CD4-positive, alpha-beta T cell treated with Interleukin-17A for 4 hours (primary cell): Measurements from ENCODE around the gene CDH18.

Experiments
- DNase-seq: peaks from one replicate; pipeline ENCODE4 v3.0.0-alpha.2; 2020; ENCODE audit warnings: mixed read lengths

CDH18 gene

DNA sequence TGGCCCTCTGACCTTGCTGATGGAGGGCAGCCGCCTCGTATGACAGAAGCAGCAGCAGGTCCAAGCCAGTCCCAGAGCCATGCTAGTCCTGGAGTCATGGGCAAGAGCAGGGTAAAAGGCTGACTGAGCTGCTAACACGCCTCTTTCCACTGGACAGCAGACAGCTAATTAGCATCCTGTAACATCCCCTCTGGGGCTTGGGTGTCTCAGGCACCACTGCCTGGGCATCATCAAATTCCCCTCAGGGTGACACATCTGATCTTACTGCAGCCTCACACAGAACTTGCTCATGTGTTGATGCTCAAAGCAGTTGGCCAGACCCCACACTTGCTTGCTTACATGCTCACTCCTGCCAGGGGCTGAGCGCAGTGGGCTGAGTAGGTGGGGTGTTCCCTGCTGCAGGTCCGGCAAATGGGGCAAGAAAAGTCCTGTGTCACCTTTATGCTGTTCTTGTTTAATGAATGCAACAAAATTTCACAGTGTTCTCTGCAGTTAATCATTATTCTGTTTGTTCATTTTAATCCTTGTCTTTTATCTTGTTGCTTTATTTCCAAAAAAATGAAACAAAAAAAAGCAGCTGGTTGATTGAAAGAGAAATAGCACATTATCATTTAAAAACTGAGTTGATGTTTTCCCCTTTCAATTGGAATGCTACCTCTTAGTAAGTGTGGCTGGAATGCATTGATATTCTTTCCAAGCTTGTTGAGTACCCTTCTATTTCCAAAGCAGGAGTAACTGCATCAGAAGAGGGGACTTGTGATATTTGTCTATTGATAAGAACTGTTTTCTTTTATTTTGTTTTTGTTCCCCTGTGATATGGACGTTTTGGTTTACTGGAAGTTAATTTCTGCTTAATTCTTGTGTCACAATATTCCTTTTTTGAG, 254.1 kb downstream of the CDH18 start:
- no peak for DNase-seq

DNA sequence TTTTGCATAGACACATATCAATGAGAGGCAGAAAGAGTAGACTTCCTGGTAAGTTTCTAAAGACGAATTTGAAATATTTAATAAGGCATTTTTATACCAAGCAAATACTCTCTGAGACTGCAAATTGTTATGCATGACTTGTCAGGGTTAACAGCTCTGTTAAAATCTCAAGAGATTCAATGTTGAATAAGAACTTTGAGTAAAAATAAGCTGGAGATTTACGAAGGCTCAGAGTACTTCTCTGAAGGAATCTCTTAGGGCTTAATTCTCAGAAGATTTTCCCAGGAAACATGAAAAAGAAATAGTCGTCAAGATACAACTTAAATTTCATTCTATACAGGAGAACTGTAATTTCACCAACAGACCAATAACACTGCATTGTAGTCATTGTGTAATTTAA, 259.4 kb downstream of the CDH18 start:
- no peak for DNase-seq

DNA sequence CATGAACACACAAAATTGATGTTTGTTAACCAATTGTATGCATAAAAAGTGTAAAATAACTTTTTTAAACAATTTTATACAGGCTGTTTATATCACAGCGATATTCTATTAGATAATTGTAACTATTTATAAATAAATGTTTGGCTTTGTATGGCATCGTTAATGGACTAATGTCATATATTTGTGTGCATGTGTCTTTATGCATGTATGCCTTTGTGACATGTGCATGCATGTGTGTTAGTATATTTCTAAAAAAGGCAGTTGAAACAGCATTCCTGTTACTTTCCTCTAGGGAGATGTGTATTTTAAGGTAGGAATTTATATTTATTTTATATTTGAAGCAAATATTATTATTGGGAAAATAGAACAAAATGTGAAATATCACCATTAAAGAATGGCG, 268.9 kb downstream of the CDH18 start:
- DNase-seq, result no peak

DNA sequence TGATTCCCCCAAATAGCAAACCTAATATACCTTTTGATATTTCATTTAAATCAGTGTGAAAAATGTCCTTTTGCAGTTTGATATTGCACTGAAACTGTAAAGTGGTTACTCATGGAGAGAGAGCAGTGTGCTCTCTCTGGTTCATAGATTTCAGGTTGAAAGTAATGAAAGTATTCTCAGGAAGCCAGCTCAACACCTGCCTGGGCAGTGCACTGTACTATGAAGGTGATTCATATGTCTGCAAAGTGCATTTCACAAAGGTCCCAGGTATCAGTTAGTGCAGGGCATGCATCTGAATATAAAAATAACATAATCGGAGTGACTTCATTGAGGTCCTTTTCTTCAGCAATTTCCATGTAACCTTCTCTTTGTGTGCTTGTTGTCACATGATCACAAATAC, 274.3 kb downstream of the CDH18 start:
- DNase-seq, result no peak

DNA sequence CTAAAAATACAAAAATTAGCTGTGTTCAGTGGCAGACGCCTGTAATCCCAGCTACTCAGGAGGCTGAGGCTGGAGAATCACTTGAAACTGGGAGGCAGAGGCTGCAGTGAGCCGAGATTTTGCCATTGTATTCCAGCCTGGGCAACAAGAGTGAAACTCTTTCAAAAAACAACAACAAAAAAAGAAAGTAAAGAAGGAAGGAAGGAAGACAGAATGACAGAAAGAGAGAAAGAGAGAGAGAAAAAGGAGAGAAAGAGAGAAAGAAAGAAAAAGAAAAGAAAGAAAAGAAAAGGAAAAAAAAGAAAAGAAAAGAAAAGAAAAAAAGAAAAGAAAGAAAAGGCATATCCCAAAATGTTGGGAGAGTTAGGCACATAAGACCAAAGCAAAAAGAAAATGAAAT, 278.6 kb downstream of the CDH18 start:
- DNase-seq, result no peak

DNA sequence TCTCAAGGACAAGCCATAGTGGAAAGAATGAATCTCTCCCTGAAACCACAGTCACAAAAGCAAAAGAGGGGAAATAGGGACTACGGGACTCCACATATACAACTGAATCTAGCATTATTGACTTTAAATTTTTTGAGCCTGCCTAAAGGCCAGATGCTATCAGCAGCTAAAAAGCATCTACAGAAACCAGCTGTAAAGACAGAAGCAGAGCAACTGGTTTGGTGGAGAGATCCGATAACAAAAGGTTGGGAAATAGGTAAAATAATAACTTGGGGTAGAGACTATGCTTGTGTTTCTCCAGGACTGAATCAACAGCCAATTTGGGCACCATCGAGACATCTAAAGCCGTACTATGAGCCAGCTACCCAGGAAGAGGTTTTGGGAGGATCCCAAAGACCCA, 281.2 kb downstream of the CDH18 start:
- DNase-seq, result no peak

DNA sequence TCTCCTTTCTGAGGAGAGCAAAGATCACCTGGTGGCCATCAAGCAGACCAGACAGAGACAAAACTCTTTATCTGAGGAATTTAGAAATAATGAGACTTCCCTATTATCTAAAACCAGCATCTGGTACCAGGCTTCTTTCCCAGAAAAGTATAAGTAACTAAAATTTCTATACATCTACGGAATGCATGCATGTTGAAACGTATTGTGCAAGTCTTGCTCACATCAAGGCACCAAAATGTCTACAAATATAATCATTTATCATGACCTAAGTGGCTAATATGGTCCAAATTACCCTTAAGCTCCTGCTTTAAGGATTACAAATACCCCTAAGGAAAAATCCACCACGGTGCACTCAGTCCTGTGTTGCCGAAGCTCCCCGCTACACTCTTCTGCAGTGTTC, 286.3 kb downstream of the CDH18 start:
- no peak for DNase-seq

DNA sequence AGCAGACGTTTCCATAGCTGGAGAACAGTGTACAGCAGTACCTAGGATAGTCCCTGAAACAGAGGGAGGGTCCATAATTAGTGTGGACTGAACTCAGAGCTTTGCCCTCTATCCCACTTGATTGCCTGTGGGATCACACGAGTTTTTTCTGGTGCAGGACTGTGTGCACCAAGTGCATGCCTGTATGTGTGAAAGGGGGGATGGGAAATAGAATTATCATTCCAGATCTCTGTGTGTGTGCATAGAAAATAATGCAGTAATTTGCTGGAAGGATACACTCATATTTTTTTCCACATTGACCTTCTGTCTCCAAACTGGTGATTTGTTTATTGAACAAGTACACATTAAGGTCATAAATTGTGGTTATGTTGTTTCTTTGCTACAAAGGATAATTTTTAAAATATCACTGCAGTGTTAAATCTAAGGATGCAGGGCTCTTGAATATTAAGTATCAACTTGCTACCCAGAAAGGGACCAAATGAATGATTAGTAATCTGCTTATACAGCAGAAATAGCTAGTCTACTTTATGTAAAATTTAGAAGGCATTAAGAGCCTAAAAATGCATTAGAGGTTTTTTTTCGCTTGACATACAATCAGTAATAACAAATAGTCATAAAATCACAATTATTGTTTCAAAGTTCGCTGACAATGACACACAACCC, 292.9 kb downstream of the CDH18 start:
- no peak for DNase-seq

DNA sequence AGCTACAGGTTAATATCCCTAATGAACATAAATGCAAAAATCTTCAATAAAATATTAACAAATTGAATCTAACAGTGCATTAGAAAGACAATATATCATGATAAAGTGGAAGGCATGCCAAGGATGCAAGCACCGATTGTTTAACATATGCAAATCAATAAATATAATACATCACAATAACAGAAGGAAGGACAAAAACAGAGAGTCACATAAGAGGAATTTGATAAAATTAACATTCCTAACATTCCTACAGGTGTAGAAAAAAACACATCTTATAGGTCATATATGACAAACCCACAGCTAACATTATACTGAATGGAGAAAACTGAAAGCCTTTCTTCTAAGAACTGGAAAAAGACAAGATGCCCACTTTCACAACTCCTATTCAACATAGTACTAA, 297.0 kb downstream of the CDH18 start:
- no peak for DNase-seq

DNA sequence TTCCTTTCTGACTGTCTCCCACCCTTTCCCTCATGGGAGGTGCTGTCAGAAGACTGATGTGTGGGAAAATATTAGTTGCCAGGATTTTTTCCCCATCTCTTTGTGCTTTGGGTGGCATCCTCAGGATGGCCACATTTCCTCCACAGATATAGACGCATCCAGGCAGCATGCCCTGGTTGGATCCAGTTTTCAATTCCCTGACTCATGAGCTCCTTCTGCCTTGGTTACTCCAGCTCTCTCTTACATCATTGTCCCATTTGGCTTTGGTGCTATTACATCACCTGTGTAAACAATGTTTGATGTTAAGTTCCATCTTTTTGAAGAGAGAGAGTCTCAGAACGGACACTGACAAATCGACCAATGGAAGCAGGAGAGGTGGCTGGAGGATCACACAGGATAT, 302.5 kb downstream of the CDH18 start:
- no peak for DNase-seq

DNA sequence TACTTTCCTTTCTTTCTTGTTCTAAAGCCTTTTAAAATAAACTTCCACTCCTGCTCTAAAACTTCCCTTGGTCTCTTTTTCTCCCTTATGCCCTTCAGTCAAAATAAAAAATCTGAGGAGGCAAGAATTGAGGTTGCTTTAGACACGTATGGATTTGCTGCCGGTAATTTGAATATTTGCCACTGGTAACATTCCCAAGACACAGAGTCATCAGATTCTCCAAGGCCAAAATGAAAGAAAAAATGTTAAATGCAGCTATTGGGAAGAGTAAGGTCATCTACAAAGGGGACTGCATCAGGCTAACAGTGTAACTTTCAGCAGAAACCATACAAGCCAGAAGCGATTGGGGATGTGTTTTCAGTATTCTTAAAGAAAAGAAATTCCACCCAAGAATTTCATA, 311.1 kb downstream of the CDH18 start:
- no peak for DNase-seq

DNA sequence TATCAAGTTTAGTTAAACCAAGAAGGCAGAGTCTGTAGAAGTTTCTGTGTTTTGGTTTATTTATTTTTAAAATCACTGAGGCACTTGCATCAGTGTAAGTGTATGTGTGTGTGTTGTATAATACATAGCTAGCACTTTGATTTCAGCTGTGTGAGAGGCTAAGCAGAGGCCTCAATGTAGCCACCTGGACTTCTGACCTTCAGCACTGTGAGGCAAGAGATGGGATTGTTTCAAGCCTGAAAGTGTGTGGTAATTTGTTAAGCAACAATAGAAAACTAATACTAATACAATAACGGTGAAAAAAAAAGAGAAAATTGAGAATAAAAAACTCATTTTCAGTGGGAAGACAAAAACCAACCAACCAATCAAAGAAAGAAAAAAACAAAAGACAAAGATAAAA, 327.3 kb downstream of the CDH18 start:
- no peak for DNase-seq

DNA sequence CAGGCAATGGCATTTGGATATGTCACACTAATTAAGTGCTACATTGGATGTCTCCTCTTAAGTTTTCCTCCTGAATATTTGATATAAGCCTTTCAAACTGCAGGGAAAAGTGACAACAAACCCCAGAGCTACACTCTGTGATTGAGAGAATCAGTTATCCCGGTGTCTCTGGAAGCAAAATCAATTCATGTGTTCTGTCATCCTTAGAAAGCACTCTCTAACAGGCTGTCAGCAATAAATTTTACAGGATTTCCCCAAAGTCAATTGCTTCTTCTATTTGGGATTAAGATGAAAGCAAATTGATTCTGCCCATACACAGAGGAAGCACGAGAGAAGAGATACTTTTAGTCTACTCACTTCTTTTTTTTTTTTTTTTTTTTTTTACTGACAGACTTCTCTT, 332.4 kb downstream of the CDH18 start:
- no peak for DNase-seq

DNA sequence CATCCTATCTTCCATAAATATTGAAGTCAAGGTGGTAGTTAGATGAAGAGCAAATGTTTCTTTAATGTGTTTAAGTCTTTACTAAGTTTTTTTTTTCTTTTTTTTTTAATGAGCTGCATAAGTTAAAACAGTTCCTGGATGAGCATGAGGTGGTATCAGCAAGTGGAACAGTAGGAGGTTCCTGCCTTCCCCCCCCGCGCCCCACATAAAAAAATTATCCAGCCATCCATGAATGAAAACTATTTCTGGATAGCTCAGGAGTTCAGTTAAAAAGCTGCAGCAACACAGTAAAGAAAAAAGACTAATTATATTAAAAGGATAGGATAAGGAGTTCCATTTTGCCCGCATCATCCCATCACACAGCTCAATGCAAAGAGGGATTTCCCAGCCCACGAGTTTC, 349.5 kb downstream of the CDH18 start:
- no peak for DNase-seq

DNA sequence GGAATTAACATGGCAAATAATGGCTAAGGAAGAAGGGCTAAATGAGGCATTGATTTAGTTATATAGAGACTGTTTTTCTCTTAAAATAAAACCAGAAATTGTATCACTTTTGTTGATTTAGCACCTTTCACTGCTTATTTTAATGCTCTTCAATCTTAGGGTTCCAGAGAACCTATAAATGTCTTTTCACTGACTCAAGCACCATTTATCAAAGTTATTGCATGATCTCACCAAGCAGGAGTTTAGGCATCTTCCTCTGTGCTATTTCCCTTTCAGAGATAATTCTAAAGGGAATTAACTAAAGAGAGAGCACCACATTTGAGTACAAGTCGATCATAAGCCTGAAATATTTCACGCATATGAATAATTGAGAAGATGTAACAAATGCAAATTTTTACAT, 357.1 kb downstream of the CDH18 start:
- DNase-seq, result no peak

DNA sequence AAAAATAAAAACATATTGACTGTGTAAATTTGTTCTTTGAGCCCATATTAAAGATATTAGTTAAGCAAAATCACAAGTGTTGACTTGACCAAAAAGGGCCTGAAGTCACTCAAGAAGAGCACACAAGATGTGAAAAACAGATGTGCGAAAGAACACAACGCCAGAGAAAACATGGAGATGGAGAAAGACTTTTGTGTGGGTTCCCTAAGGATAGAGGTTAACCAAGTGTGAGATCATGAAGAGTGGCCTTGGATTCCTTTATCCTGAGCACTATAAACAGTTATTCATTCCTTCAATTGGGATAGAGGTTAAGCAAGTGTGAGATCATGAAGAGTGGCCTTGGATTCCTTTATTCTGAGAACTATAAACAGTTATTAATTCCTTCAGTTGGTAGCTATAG, 361.8 kb downstream of the CDH18 start:
- no peak for DNase-seq

DNA sequence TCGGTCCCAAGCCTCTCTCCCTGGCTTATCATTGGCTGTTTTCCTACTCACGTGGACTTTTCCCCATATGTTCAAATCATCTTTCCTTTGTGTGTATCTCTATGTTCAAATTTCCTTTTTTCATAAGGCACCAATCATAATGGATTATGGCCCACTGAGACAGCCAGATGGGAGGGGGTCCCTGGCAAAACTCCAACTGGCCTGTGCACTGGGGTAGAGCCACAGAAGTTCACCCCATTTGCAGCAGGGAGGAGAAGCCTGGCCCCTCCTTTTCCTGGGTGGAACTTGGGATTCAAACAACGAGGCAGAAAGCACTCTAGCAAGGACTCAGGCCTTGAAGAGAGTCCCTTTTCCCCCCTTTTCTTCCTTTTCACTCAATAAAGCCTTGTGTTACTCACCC, 362.4 kb downstream of the CDH18 start:
- no peak for DNase-seq

DNA sequence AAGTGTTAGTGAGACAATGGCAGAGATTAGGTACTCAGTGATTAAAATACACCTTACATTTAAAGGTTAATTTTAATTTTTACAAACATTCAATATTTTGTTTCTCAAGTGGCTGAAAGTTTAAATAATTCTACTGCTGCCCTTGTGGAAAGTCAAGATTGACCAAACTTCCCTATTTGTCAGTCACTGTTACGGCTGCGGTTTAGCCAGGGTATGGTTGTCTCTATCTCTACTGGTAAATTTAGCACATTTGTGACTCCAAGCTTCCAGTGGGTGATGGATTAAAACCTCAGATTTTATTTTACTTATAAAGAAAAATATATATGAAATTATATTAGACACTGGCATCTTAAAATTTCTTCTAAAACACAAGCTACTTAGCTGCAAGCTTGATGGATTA, 368.4 kb downstream of the CDH18 start:
- no peak for DNase-seq

DNA sequence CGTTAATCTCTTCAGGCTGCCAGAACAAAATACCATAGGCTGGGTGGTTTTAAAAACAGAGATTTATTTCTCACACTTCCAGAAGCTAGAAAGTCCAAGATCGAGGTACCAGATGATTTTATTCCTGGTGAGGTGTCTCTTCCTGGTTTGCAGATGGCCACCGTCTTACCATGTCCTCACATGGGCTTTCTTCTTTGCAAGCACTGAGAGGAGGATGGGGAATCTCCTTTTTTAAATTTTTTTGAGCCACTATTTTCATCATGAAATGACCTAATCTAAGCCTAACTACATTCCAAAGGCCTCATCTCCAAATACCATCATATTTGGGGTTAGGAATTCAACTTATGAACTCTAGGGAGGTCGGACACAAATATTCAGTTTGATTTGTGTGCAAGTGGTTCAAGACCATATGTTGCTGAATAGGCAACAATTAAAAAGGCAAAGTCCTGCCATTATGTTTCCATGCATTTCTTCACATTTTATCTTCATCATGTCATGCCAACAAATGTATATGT, 371.2 kb downstream of the CDH18 start:
- no peak for DNase-seq

DNA sequence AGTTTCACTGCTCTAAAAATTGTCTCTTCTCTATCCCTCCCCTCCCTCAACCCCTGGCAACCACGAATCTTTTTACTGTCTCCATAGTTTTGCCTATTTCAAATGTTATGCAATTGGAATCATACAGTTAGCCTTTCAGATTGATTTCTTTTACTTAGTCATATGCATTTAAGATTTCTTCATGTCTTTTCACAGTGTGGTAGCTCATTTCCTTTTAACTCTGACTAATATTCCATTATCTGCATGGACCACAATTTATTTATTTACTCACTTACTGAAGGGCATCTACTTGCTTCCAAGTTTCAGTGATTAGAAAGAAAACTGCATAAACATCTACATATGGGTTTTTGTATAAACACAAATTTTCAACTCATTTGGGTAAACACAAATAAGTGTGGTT, 372.3 kb downstream of the CDH18 start:
- no peak for DNase-seq

DNA sequence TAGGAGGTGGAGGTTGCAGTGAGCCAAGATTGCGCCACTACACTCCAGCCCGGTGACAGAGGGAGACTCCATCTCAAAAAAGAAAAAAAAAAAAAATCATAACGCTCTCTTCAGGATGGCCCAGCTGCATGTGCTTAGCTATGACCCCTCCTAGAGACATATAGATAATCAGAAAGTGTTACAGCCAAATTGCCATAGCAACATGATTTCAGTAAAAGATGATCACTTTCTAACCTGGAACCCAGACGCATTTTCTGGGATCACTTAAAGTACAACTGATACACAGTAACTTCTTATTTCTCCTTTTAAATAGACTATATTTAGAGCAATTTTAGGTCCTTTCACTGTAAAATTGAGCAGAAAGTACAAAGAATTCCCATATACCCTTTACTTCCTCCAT, 372.9 kb downstream of the CDH18 start:
- DNase-seq, result no peak

DNA sequence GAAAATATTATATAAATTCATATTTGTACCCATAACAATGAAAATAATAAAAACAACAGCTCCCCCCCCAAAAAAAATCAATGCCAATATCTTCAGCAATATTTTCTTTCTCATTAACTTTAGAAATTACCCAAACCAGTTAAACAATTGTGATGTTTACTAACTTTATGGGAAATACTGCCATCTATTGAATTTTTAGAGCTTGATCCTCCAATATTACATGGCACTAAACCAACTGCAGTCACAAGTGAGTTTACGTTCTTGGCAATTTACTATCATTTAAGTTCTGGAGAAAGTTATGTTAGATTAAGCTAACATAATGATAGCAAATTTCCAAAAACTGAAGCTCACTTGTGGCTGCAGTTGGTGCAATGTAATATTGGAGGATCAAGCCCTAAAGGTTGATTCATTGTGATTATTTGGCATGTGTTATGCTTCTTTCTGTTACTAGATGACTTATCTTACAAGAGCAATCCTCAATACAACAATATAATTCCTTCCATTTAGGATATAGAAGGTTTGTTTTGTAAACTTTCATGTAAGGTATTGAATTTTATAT, 379.5 kb downstream of the CDH18 start:
- no peak for DNase-seq

DNA sequence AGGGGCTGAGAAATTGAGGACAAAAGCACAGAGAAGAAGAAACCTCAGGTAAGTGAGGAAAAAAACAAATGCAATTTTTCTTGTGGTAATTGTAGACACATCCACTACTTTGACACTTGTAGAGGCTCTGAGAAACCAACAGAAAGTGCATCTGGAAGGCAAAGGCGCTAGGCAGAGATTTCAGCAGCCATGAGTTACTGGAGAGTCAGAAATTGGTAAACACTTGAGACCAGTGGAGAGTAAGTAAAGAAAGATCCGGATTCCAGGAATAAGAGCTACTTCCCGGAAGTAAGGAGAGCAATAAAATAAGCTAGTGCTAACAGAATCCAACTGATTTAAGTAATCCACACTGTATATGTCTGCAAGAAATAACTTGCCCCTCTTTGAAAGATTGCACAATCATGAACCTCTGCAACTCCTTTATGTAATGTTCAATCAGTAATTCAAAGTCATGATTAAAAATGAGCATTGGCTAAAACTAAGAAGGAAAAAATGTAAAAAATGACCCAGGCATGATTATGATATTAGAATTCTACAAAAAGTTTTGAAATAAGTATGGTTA, 382.1 kb downstream of the CDH18 start:
- no peak for DNase-seq

DNA sequence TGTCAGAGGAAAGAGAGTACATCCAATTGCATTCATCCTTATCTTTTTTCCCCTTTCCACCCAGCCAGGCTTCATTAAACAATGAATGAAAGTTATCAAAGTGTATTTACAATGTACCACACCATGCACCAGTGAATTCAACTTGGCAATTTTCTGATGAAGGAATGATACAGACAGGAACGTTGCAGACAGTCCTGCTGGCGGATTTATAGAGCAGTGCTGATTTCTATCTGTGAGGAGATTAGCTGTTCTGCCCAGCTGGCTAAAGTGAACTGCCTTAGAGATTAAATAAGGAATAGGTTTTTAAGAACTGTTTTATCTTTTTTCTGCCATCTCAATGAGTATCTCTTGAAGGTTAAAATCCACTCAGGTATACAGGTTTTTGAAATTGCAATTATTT, 403.9 kb downstream of the CDH18 start:
- DNase-seq, result no peak
